22Rv1 (cell line): ENCODE data around the gene CBR1.

ENCODE experiments used
- ZFX ChIP-seq: fragments of 450-650 bp; IDR thresholded peaks from 2 replicates; pipeline ENCODE4 v1.6.1; 2017; ENCODE audit warnings: antibody characterized with exemption, borderline replicate concordance
- TF ChIP-seq, protein P1 (sequence below): fragments of 450-650 bp; IDR thresholded peaks from 2 replicates; pipeline ENCODE4 v1.5.1; 2017; ENCODE audit warnings: mild to moderate bottlenecking

- TF ChIP-seq, protein P1, sequence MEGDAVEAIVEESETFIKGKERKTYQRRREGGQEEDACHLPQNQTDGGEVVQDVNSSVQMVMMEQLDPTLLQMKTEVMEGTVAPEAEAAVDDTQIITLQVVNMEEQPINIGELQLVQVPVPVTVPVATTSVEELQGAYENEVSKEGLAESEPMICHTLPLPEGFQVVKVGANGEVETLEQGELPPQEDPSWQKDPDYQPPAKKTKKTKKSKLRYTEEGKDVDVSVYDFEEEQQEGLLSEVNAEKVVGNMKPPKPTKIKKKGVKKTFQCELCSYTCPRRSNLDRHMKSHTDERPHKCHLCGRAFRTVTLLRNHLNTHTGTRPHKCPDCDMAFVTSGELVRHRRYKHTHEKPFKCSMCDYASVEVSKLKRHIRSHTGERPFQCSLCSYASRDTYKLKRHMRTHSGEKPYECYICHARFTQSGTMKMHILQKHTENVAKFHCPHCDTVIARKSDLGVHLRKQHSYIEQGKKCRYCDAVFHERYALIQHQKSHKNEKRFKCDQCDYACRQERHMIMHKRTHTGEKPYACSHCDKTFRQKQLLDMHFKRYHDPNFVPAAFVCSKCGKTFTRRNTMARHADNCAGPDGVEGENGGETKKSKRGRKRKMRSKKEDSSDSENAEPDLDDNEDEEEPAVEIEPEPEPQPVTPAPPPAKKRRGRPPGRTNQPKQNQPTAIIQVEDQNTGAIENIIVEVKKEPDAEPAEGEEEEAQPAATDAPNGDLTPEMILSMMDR = no peak
- no peak for TF ChIP-seq ZFX
These were observed 17.7 kb downstream of the CBR1 start for GRCh38 chr21:36087362-36088138.
